ENCODE results near the gene LYPLA2.

DNA sequence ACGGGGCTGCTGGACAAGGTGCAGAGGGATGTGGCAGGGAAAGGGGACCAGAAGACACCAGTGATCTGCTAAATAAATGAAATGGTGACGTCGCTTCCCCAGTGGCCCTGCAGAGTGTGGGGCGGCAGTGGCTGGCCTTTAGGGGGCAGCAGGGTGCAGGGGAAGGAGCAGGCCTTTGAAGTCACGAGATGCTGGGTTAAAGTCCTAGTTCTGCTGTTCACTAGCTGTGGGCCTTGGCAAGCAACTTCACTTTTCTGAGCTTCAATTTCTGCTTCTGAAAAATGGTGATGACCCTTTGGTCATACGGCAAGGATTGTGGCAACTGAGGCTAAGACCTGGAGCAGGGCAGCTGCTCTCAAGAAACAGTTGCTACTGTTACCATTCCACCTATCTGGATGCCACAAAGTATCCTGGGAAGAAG, 18.8 kb downstream of the LYPLA2 start:
- peak in 5 of 6 experiments; percentile 36 to 58 (median 47) for TF ChIP-seq CTCF (IDR thresholded peaks at IDR 0.05)
- no peak for TF ChIP-seq POLR2A (IDR thresholded peaks at IDR 0.05)

Data from thyroid gland (tissue), 4 donors.